Stimulated activated naive B cell treated with anti-CD40 and anti-IgM and Interleukin-4, amounts not matched to agents 10 μg/mL and 1 μg/mL and 100 μg/mL, for 72 hours (primary cell): Measurements from ENCODE around the gene NUBP2.

Experiments used
- ATAC-seq, 2 donors: fragments of 150-1000 bp; cut with Tn5 transposase; replicated peaks; 2 replicates each; pipeline ENCODE4 v1.10.0; 2021; ENCODE audit warnings: moderate library complexity in 1 of 2
- DNase-seq: peaks from one replicate; pipeline ENCODE4 v3.0.0; 2021
- H3K27ac Mint-ChIP-seq: one replicate; pipeline ENCODE4 v1.8.0; 2022; ENCODE audit warnings: mild to moderate bottlenecking, mixed read lengths
- H3K27me3 Mint-ChIP-seq, 2 donors: one replicate each; pipeline ENCODE4 v1.8.0; 2022; ENCODE audit warnings: mixed read lengths in 2 of 2
- H3K36me3 Mint-ChIP-seq, 2 donors: one replicate each; pipeline ENCODE4 v1.8.0; 2022; ENCODE audit warnings: mixed read lengths in 2 of 2, mild to moderate bottlenecking in 1 of 2
- H3K4me1 Mint-ChIP-seq, 2 donors: one replicate each; pipeline ENCODE4 v1.8.0; 2022; ENCODE audit warnings: mixed read lengths in 2 of 2, mild to moderate bottlenecking in 1 of 2
- H3K4me3 Mint-ChIP-seq, 2 donors: one replicate each; pipeline ENCODE4 v1.8.0; 2022; ENCODE audit warnings: mild to moderate bottlenecking in 2 of 2, mixed read lengths in 2 of 2, moderate library complexity in 1 of 2
- H3K9me3 Mint-ChIP-seq, 2 donors: one replicate each; pipeline ENCODE4 v1.8.0; 2022; ENCODE audit warnings: mixed read lengths in 2 of 2, mild to moderate bottlenecking in 1 of 2

NUBP2 gene

GRCh38 chr16:1825381-1825863, 42.7 kb downstream of the NUBP2 start:
- Mint-ChIP-seq H3K27ac (peak overlapping the region; percentile 59), H3K36me3 (peaks cover 0 to 2% of the 10 kb centered on the region in 2 donors), H3K4me1 (peaks cover 8 to 26% of the 10 kb centered on the region in 2 donors), H3K27me3 (no peaks in the 10 kb centered on the region), H3K9me3 (no peaks in the 10 kb centered on the region), H3K4me3 (peak overlapping the region; percentile 75 to 77)
- ATAC-seq (no peak), DNase-seq (no peak)

- Mint-ChIP-seq H3K27me3 (no peaks in the 10 kb centered on the region), H3K9me3 (no peaks in the 10 kb centered on the region), H3K4me1 (peaks cover 10 to 32% of the 10 kb centered on the region in 2 donors), H3K36me3 (peaks cover 3 to 6% of the 10 kb centered on the region in 2 donors), H3K27ac (peak overlapping the region; percentile 59), H3K4me3 (peak overlapping the region; percentile 77 to 93)
- ATAC-seq (peak; percentile 75 to 79), DNase-seq (peak; percentile 8)
Measured at GRCh38 chr16:1825864-1826690, 43.3 kb downstream of the NUBP2 start.

GRCh38 chr16:1826691-1827573, 44.2 kb downstream of the NUBP2 start, which contains the start of the genes FAHD1 and HAGH:
Gene FAHD1 (plus strand): TSS chr16:1827206. CDS start chr16:1827239, 33 bp downstream.
Gene HAGH (minus strand): TSS chr16:1826825. CDS start chr16:1826787, 38 bp downstream.
- Mint-ChIP-seq H3K27ac (peak within 1 kb of the TSS; percentile 90), H3K27me3 (no peaks in the 10 kb centered on the region), H3K36me3 (peaks cover 3 to 10% of the 10 kb centered on the region in 2 donors), H3K4me3 (peak within 1 kb of the TSS; percentile 90 to 93), H3K4me1 (peaks cover 10 to 32% of the 10 kb centered on the region in 2 donors), H3K9me3 (no peaks in the 10 kb centered on the region)
- DNase-seq: peak; percentile 88
- peak; percentile 87 to 90 for ATAC-seq

- H3K4me3 Mint-ChIP-seq: peak overlapping the region; percentile 30 to 41
- no peak overlapping the region for H3K27ac Mint-ChIP-seq
- H3K36me3 Mint-ChIP-seq: peaks cover 7 to 13% of the 10 kb centered on the region in 2 donors
- H3K27me3 Mint-ChIP-seq: no peaks in the 10 kb centered on the region
- peaks cover 10 to 30% of the 10 kb centered on the region in 2 donors for H3K4me1 Mint-ChIP-seq
- DNase-seq (no peak), ATAC-seq (no peak)
- H3K9me3 Mint-ChIP-seq: no peaks in the 10 kb centered on the region
Measured at GRCh38 chr16:1828645-1829410, 46.1 kb downstream of the NUBP2 start.

GRCh38 chr16:1830213-1830612, 47.5 kb downstream of the NUBP2 start:
- no peak for ATAC-seq
- H3K36me3 Mint-ChIP-seq: peaks cover 7 to 13% of the 10 kb centered on the region in 2 donors
- no peaks in the 10 kb centered on the region for H3K9me3 Mint-ChIP-seq
- H3K4me3 Mint-ChIP-seq: no peak overlapping the region
- H3K4me1 Mint-ChIP-seq: peaks cover 6 to 20% of the 10 kb centered on the region in 2 donors
- H3K27ac Mint-ChIP-seq: no peak overlapping the region
- H3K27me3 Mint-ChIP-seq: no peaks in the 10 kb centered on the region
- no peak for DNase-seq

GRCh38 chr16:1831186-1832075, 48.7 kb downstream of the NUBP2 start:
- no peak overlapping the region for H3K4me3 Mint-ChIP-seq
- H3K4me1 Mint-ChIP-seq: peaks cover 6 to 20% of the 10 kb centered on the region in 2 donors
- H3K9me3 Mint-ChIP-seq: no peaks in the 10 kb centered on the region

GRCh38 chr16:1832838-1833454, 50.2 kb downstream of the NUBP2 start:
- DNase-seq (no peak), ATAC-seq (no peak)
- Mint-ChIP-seq H3K9me3 (no peaks in the 10 kb centered on the region), H3K4me3 (no peak overlapping the region), H3K36me3 (peaks cover 7 to 13% of the 10 kb centered on the region in 2 donors), H3K27me3 (no peaks in the 10 kb centered on the region), H3K4me1 (peaks cover 4 to 12% of the 10 kb centered on the region in 2 donors), H3K27ac (no peak overlapping the region)

More at GRCh38 chr16:1831186-1832075, 48.7 kb downstream of the NUBP2 start:
- peaks cover 7 to 13% of the 10 kb centered on the region in 2 donors for H3K36me3 Mint-ChIP-seq
- DNase-seq (no peak), ATAC-seq (no peak)
- no peak overlapping the region for H3K27ac Mint-ChIP-seq
- no peaks in the 10 kb centered on the region for H3K27me3 Mint-ChIP-seq

- DNase-seq (no peak), ATAC-seq (no peak)
- H3K4me1 Mint-ChIP-seq: peaks cover 3 to 8% of the 10 kb centered on the region in 2 donors
- no peaks in the 10 kb centered on the region for H3K9me3 Mint-ChIP-seq
- no peak overlapping the region for H3K27ac Mint-ChIP-seq
- H3K27me3 Mint-ChIP-seq: no peaks in the 10 kb centered on the region
- no peak overlapping the region for H3K4me3 Mint-ChIP-seq
- peaks cover 7 to 13% of the 10 kb centered on the region in 2 donors for H3K36me3 Mint-ChIP-seq
Measured at GRCh38 chr16:1834096-1834495, 51.3 kb downstream of the NUBP2 start.
